K562 (cell line): ENCODE results near the gene COG7.

Experiments
- EZH2 ChIP-seq: IDR thresholded peaks from 2 replicates; pipeline ENCODE4 v1.6.1; 2012; ENCODE audit warnings: low read depth, mild to moderate bottlenecking, inconsistent platforms, low read length, borderline replicate concordance
- ZNF124 ChIP-seq: sonication (generic); formaldehyde crosslinking; IDR thresholded peaks from 2 replicates; pipeline ENCODE4 v1.8.1; 2022; ENCODE audit warnings: missing genetic modification reagents

- TF ChIP-seq ZNF124 (CRISPR knock-in tag) (no peak), EZH2 (no peak)
These were observed 84.5 kb downstream of the COG7 start for GRCh38 chr16:23368469-23368868.
